HCT116 (cell line): ENCODE data around the gene DVL1. TPM values are rescaled to one million over a fixed set of nuclear protein-coding genes. Genes with fewer than 3 reads are reported as not detected.
A peak's percentile ranks its signal among the peaks of the same experiment; 100 is the strongest.

Experiments
- ATAC-seq: fragments of 200-7000 bp; cut with Tn5 transposase; 2 replicates; pipeline ENCODE4 v1.9.1; 2020; ENCODE audit warnings: mild to moderate bottlenecking, moderate library complexity
- BruUV-seq: library from RNA; stranded (reverse); fragments of 400-500 nt; replicated peaks from 2 replicates; lab custom pipeline; 2021; lab: Mats Ljungman, UMichigan
- CTCF ChIA-PET: fragments of 300-600 bp; sonication (Branson Sonifier 250); formaldehyde crosslinking; loops from one replicate; lab custom pipeline; 2021; ENCODE audit warnings: antibody characterized with exemption; lab: Charles Lee
- POLR2A ChIA-PET: fragments of 300-600, 350-600 bp; sonication (Branson Sonifier 250); formaldehyde crosslinking; loops from one replicate; lab custom pipeline; 2021; ENCODE audit warnings: antibody characterized with exemption; lab: Charles Lee
- RAD21 ChIA-PET, 2 experiments: fragments of 300-600 bp; sonication (Branson Sonifier 250); formaldehyde crosslinking; loops; one replicate each; lab custom pipeline; 2023; ENCODE audit warnings: low total read pairs in 2 of 2; ENCODE audit not compliant: uncharacterized antibody in 2 of 2, unreplicated experiment in 2 of 2, low non-redundant PET in 1 of 2; lab: Charles Lee
- DNase-seq: peaks from one replicate; pipeline ENCODE4 v3.0.0-alpha.2; 2010; ENCODE audit warnings: low read depth, low spot score
- H2AFZ ChIP-seq: fragments of 200-600 bp; shearing (Covaris generic), sonication (generic); 2 replicates; pipeline ENCODE4 v1.6.1; 2017; ENCODE audit warnings: low read depth, mixed run types, mixed read lengths, antibody characterized with exemption, low read length; ENCODE audit not compliant: poor library complexity, severe bottlenecking
- H3K27ac ChIP-seq: 2 replicates; pipeline ENCODE4 v1.5.1; 2012; ENCODE audit warnings: low read depth, low read length
- H3K27me3 ChIP-seq: fragments of 200-600 bp; sonication (generic); 2 replicates; pipeline ENCODE4 v1.6.1; 2016; ENCODE audit warnings: mixed run types, low read length, mixed read lengths; ENCODE audit not compliant: insufficient read depth
- H3K36me3 ChIP-seq, 2 experiments: fragments of 200-500 bp in 1 of 2; fragments of 200-600 bp in 1 of 2; sonication (Bioruptor generic) in 1 of 2; sonication (generic) in 1 of 2; 2 replicates each; pipeline versions ENCODE4 v1.5.1 to v1.6.1; 2014 to 2016; ENCODE audit warnings: low read length in 2 of 2, inconsistent platforms in 1 of 2, mixed read lengths in 1 of 2, mixed run types in 1 of 2; ENCODE audit not compliant: insufficient read depth in 2 of 2, control insufficient read depth in 1 of 2
- H3K4me1 ChIP-seq, 2 experiments: fragments of 200-600 bp in 1 of 2; sonication (generic) in 1 of 2; 2 replicates each; pipeline versions ENCODE4 v1.5.1 to v1.6.1; 2012 to 2017; ENCODE audit warnings: low read length in 2 of 2, inconsistent platforms in 1 of 2, mild to moderate bottlenecking in 1 of 2, mixed read lengths in 1 of 2, mixed run types in 1 of 2, moderate library complexity in 1 of 2; ENCODE audit not compliant: insufficient read depth in 2 of 2, control insufficient read depth in 1 of 2
- H3K4me2 ChIP-seq: fragments of 200-600 bp; sonication (generic); 2 replicates; pipeline ENCODE4 v1.6.1; 2017; ENCODE audit warnings: mixed run types, low read length, mixed read lengths
- H3K4me3 ChIP-seq, 2 experiments: fragments of 200-600 bp in 1 of 2; sonication (generic) in 1 of 2; replicated peaks in 1 of 2; 2 replicates each; pipeline ENCODE4 v1.5.1; 2011 to 2016; ENCODE audit warnings: low read length in 2 of 2, control low read depth in 1 of 2, low read depth in 1 of 2, mild to moderate bottlenecking in 1 of 2, mixed read lengths in 1 of 2, mixed run types in 1 of 2
- H3K79me2 ChIP-seq: fragments of 200-600 bp; sonication (generic); 2 replicates; pipeline ENCODE4 v1.6.1; 2017; ENCODE audit warnings: mild to moderate bottlenecking, mixed run types, low read length, moderate library complexity, mixed read lengths; ENCODE audit not compliant: insufficient read depth
- H3K9ac ChIP-seq: fragments of 200-600 bp; sonication (generic); 2 replicates; pipeline ENCODE4 v1.6.1; 2016; ENCODE audit warnings: low read length, mixed read lengths
- H3K9me2 ChIP-seq: fragments of 200-600 bp; sonication (generic), shearing (Covaris generic); 2 replicates; pipeline ENCODE4 v1.6.1; 2017; ENCODE audit warnings: mixed run types, mild to moderate bottlenecking, moderate library complexity; ENCODE audit not compliant: insufficient read depth
- H3K9me3 ChIP-seq, 2 experiments: fragments of 200-500 bp in 1 of 2; fragments of 200-600 bp in 1 of 2; sonication (Bioruptor generic) in 1 of 2; sonication (generic) in 1 of 2; 2 replicates each; pipeline ENCODE4 v1.6.1; 2014 to 2017; ENCODE audit warnings: low read length in 2 of 2, mixed read lengths in 2 of 2, inconsistent platforms in 1 of 2, low read depth in 1 of 2, mild to moderate bottlenecking in 1 of 2, mixed run types in 1 of 2, moderate library complexity in 1 of 2; ENCODE audit not compliant: control insufficient read depth in 1 of 2, insufficient read depth in 1 of 2
- H4K20me1 ChIP-seq: fragments of 200-600 bp; sonication (generic), shearing (Covaris generic); 2 replicates; pipeline ENCODE4 v1.6.1; 2017; ENCODE audit warnings: mixed run types, mild to moderate bottlenecking, moderate library complexity; ENCODE audit not compliant: insufficient read depth
- CBX3 ChIP-seq: IDR thresholded peaks from 2 replicates; pipeline ENCODE4 v1.6.1; 2012; ENCODE audit warnings: low read depth
- ELF1 ChIP-seq: IDR thresholded peaks from 2 replicates; pipeline ENCODE4 v1.6.1; 2012; ENCODE audit warnings: low read depth, borderline replicate concordance
- EZH2phosphoT487 ChIP-seq: fragments of 200-600 bp; IDR thresholded peaks from 2 replicates; pipeline ENCODE4 v1.6.1; 2018; ENCODE audit warnings: antibody characterized with exemption, borderline replicate concordance
- FOSL1 ChIP-seq: IDR thresholded peaks from 2 replicates; pipeline ENCODE4 v1.6.1; 2012; ENCODE audit warnings: low read depth
- POLR2AphosphoS5 ChIP-seq: IDR thresholded peaks from 2 replicates; pipeline ENCODE4 v1.6.1; 2011; ENCODE audit warnings: mild to moderate bottlenecking, low read depth, low read length, moderate library complexity
- SIN3A ChIP-seq: IDR thresholded peaks from 2 replicates; pipeline ENCODE4 v1.6.1; 2012; ENCODE audit warnings: low read depth
- SP1 ChIP-seq: IDR thresholded peaks from 2 replicates; pipeline ENCODE4 v1.6.1; 2012; ENCODE audit warnings: low read depth
- SRF ChIP-seq: IDR thresholded peaks from 2 replicates; pipeline ENCODE4 v1.6.1; 2012; ENCODE audit warnings: low read depth
- TCF7L2 ChIP-seq: IDR thresholded peaks from 2 replicates; pipeline ENCODE4 v1.7.0; 2011; ENCODE audit warnings: borderline replicate concordance, inconsistent platforms; ENCODE audit not compliant: insufficient read depth, insufficient read length; ENCODE audit errors: extremely low read depth
- YY1 ChIP-seq: IDR thresholded peaks from 2 replicates; pipeline ENCODE4 v1.6.1; 2011; ENCODE audit warnings: low read length, low read depth, moderate library complexity, mild to moderate bottlenecking; ENCODE audit not compliant: insufficient replicate concordance; ENCODE audit errors: extremely low read depth
- ZFX ChIP-seq: fragments of 450-650 bp; IDR thresholded peaks from 2 replicates; pipeline ENCODE4 v1.6.1; 2017
- ZNF274 ChIP-seq: fragments of 200-500 bp; sonication (Bioruptor generic); IDR thresholded peaks from 2 replicates; pipeline ENCODE4 v1.6.1; 2014; ENCODE audit warnings: mild to moderate bottlenecking, low read depth, low read length, inconsistent platforms
- intact Hi-C: fragments of 100-400 bp; cut with micrococcal nuclease; formaldehyde crosslinking; loops from 2 replicates; pipeline ENCODE4 v1.10.0; 2022
- total RNA-seq: library from RNA; stranded (reverse); gene quantifications from one replicate; pipeline ENCODE4 v1.2.1, GENCODE V29; 2021; ENCODE audit not compliant: unreplicated experiment
- TF ChIP-seq, protein P1 (sequence below): IDR thresholded peaks from 2 replicates; pipeline ENCODE4 v1.6.1; 2012
- TF ChIP-seq, protein P2 (sequence below), 3 experiments: fragments of 200-600 bp in 1 of 3; sonication (generic) in 1 of 3; IDR thresholded peaks in 2 of 3; conservative IDR thresholded peaks in 1 of 3; 2 replicates each; pipeline ENCODE4 v1.5.1; 2012 to 2017; ENCODE audit warnings: low read depth in 2 of 3, low read length in 2 of 3, antibody characterized with exemption in 1 of 3, borderline replicate concordance in 1 of 3, control low read depth in 1 of 3, mild to moderate bottlenecking in 1 of 3, mixed read lengths in 1 of 3, mixed run types in 1 of 3, moderate library complexity in 1 of 3; ENCODE audit not compliant: insufficient read depth in 1 of 3
- TF ChIP-seq, protein P3 (sequence below): IDR thresholded peaks from 2 replicates; pipeline ENCODE4 v1.6.1; 2011; ENCODE audit warnings: mild to moderate bottlenecking, low read length, moderate library complexity; ENCODE audit not compliant: insufficient replicate concordance; ENCODE audit errors: extremely low read depth
- TF ChIP-seq, protein P4 (sequence below): IDR thresholded peaks from 2 replicates; pipeline ENCODE4 v1.6.1; 2012

Gene DVL1
- total RNA-seq, 1 experiment from 2014 or later: 160 TPM

DNA sequence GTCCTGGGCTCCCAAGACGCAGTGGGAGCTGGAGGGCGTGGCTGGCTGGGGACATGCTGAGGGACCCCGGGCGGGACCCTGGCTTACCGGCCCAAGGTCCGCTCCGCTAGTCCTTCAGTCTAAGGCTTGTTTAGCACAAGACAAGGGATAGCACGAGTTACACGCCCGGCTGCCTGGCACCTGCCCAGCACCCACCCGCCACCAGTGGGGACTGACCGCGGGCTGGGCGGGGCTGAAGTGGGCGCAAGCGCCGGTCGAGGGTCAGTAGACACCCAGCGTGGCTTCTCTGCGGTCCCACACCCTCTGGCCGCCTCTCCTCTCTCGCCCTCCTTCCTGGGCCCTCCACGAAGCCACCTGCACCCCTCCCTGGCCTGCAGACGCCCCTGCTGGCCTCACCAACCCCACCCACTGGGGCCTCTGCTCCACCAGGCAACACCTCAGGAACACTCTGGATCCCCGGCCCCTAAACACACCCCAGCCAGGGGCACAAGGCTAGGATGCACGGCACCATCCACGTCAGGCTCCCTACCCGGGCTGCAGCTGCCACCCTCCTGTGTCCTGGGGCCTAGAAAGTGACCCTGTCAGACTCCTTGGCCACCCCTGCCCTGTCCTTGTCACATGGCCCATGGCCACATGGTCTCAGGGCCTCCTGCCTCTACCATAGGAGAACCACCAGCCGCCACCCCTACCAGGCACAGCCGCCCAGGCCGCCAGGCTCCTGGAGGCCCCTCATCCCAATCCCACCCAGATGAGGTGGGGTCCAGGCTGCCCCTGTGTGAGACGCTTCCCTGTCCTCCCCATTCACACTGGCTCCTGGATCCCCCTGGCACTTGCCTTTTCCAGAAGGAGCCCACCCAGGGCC, 12.1 kb downstream of the DVL1 start:
- no peak for TF ChIP-seq EZH2phosphoT487
- TF ChIP-seq CBX3: no peak
- TF ChIP-seq, protein P1, sequence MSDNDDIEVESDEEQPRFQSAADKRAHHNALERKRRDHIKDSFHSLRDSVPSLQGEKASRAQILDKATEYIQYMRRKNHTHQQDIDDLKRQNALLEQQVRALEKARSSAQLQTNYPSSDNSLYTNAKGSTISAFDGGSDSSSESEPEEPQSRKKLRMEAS: no peak
- TF ChIP-seq, protein P2, sequence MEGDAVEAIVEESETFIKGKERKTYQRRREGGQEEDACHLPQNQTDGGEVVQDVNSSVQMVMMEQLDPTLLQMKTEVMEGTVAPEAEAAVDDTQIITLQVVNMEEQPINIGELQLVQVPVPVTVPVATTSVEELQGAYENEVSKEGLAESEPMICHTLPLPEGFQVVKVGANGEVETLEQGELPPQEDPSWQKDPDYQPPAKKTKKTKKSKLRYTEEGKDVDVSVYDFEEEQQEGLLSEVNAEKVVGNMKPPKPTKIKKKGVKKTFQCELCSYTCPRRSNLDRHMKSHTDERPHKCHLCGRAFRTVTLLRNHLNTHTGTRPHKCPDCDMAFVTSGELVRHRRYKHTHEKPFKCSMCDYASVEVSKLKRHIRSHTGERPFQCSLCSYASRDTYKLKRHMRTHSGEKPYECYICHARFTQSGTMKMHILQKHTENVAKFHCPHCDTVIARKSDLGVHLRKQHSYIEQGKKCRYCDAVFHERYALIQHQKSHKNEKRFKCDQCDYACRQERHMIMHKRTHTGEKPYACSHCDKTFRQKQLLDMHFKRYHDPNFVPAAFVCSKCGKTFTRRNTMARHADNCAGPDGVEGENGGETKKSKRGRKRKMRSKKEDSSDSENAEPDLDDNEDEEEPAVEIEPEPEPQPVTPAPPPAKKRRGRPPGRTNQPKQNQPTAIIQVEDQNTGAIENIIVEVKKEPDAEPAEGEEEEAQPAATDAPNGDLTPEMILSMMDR (IDR thresholded peaks at IDR 0.05 in 2 of 3, conservative IDR thresholded peaks at IDR 0.05 in 1 of 3; ENCODE audit: borderline replicate concordance in 1 of 3, insufficient read depth in 1 of 3, low read depth in 2 of 3, low read length in 2 of 3): no peak
- TF ChIP-seq ZFX: no peak
- TF ChIP-seq, protein P3, sequence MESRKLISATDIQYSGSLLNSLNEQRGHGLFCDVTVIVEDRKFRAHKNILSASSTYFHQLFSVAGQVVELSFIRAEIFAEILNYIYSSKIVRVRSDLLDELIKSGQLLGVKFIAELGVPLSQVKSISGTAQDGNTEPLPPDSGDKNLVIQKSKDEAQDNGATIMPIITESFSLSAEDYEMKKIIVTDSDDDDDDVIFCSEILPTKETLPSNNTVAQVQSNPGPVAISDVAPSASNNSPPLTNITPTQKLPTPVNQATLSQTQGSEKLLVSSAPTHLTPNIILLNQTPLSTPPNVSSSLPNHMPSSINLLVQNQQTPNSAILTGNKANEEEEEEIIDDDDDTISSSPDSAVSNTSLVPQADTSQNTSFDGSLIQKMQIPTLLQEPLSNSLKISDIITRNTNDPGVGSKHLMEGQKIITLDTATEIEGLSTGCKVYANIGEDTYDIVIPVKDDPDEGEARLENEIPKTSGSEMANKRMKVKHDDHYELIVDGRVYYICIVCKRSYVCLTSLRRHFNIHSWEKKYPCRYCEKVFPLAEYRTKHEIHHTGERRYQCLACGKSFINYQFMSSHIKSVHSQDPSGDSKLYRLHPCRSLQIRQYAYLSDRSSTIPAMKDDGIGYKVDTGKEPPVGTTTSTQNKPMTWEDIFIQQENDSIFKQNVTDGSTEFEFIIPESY: no peak
- TF ChIP-seq, protein P4, sequence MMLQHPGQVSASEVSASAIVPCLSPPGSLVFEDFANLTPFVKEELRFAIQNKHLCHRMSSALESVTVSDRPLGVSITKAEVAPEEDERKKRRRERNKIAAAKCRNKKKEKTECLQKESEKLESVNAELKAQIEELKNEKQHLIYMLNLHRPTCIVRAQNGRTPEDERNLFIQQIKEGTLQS: no peak
- TF ChIP-seq SP1: no peak
- no peak for TF ChIP-seq ELF1
- TF ChIP-seq YY1: no peak
- no peak for TF ChIP-seq POLR2AphosphoS5
- TF ChIP-seq FOSL1: no peak
- no peak for TF ChIP-seq TCF7L2
- no peak for TF ChIP-seq ZNF274
- TF ChIP-seq SIN3A: no peak
- no peak for TF ChIP-seq SRF
- Histone ChIP-seq H3K4me1 (peaks cover 4 to 36% of the 10 kb centered on the region in 2 experiments; a peak in 3 of 4 replicates), H3K36me3 (peaks cover 7 to 40% of the 10 kb centered on the region in 2 experiments; a peak in 3 of 4 replicates), H3K27me3 (no peaks in the 10 kb centered on the region), H3K27ac (peak overlapping the region; percentile 54), H3K79me2 (peaks cover 25% of the 10 kb centered on the region; the same call in 1 of the 2 replicates), H3K4me2 (peak overlapping the region; percentile 33; the same call in 1 of the 2 replicates), H3K9ac (no peak overlapping the region), H3K9me3 (no peaks in the 10 kb centered on the region), H4K20me1 (peaks cover 4% of the 10 kb centered on the region; the same call in 1 of the 2 replicates), H3K4me3 (no peak overlapping the region), H3K9me2 (no peaks in the 10 kb centered on the region), H2AFZ (no peak overlapping the region)
- RAD21 ChIA-PET: no interaction called here
- intact Hi-C loops: no loop called here
- POLR2A ChIA-PET: interaction anchor here (1.4 kb wide), 1 partner anchor 11 kb away, joined by 4 read pairs; no protein-coding TSS in a partner anchor
- DNase-seq (no peak), ATAC-seq (no peak)
- CTCF ChIA-PET: no interaction called here
- no TSS peak for BruUV-seq
